ENCODE results near the gene DBNL.

The DBNL gene

DNA sequence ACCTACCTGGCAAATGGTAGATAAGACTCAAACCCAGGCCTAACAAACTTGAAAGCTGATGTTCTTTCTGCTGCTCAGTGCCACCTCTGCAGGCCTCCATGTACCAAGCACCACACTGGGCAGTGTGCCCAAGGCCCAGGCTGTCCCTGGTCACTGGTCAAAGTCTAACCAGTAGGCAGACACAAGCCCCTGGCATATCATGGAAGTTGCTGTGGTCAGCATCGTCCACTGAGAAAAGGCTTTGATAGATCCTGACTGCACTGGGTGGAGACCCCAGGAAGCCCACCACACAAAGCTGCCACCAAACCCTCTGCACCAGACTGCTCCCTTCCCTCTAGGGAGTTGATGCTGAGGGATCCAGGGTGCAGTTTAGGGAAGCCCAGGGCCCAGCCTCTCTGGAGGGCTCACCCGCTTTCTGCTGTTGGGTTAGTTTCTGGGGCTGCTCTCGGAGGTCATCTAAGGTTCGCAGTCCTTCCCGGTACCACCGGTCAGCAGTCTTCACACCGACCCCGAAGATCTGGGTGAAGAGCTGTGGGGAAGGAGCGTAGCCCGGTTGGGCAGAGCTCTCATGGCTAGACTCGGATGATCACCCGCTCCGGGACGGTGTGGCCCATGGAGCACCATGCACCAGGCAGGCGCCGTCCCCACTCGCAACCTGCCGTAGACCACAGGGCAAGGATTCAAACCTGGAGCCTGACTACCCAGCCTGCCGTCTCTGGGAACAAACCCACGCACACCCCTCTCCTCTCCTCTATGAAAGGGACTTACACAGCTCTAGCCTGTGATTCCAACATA is 31.8 kb downstream of the DBNL start:
- no peak overlapping the region for H2BK5ac ChIP-seq (ENCODE audit: low read length)
- no peak overlapping the region for H3K4ac ChIP-seq (ENCODE audit: low read depth, low read length)
- no peaks in the 10 kb centered on the region for H3K79me2 ChIP-seq (ENCODE audit: control insufficient read depth, insufficient read depth, low read length)
- H3K56ac ChIP-seq (ENCODE audit: low read length) = no peak overlapping the region
- WGBS (ENCODE audit: extremely low coverage, insufficient coverage, low lambda C conversion rate) = no CpG with 5 or more reads among the region's 20 CpGs
- no peak overlapping the region for H2AK5ac ChIP-seq (ENCODE audit: low read length)
- no peak overlapping the region for H4K8ac ChIP-seq (ENCODE audit: low read depth, low read length)
- no peak overlapping the region for H3K18ac ChIP-seq (ENCODE audit: low read length)
- H3K4me1 ChIP-seq (ENCODE audit: control insufficient read depth, low read depth, low read length) = no peaks in the 10 kb centered on the region
- DNase-seq = no peak
- no peaks in the 10 kb centered on the region for H3K79me1 ChIP-seq (ENCODE audit: low read length)
- no peak overlapping the region for H3K23ac ChIP-seq (ENCODE audit: low read length)
- peaks cover 3% of the 10 kb centered on the region for H3K36me3 ChIP-seq (ENCODE audit: control insufficient read depth, insufficient read depth, low read length)
- H3K4me3 ChIP-seq (ENCODE audit: low read length) = no peak overlapping the region
- H3K27me3 ChIP-seq (ENCODE audit: insufficient read depth, low read length, poor library complexity) = no peaks in the 10 kb centered on the region
- H4K5ac ChIP-seq (ENCODE audit: low read length) = no peak overlapping the region
- no peak overlapping the region for H2BK15ac ChIP-seq (replicated peaks; ENCODE audit: low read depth)
- H3K4me2 ChIP-seq (ENCODE audit: low read length) = no peak overlapping the region
- H3K9ac ChIP-seq (ENCODE audit: low read length) = no peak overlapping the region
- no peak overlapping the region for H2BK120ac ChIP-seq (ENCODE audit: low read depth, low read length)
- H3K27ac ChIP-seq (ENCODE audit: low read depth, low read length) = no peak overlapping the region

DNA sequence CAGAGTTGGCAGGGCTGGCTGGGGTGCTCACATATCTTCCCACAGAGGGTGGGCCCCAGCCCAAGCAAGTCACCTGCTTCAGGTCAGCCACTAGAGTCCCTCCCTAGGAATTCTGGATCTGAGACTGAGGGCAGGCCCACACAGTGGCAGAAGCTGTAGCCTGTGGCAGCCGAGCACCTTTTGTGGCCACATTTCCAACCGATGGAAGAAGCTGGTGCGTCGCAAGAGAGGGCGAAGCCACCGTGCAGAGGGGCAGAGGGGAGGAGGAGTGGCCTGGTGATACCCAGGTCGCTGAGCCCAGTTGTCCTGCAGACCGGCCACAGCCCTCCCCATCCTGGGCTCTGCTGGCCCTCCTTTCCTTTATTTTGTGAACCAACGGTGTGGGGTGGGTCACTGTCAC is 32.6 kb downstream of the DBNL start:
- no peaks in the 10 kb centered on the region for H3K79me2 ChIP-seq (ENCODE audit: control insufficient read depth, insufficient read depth, low read length)
- H3K36me3 ChIP-seq (ENCODE audit: control insufficient read depth, insufficient read depth, low read length) = peaks cover 3% of the 10 kb centered on the region
- H3K4ac ChIP-seq (ENCODE audit: low read depth, low read length) = no peak overlapping the region
- H4K8ac ChIP-seq (ENCODE audit: low read depth, low read length) = no peak overlapping the region
- no peak overlapping the region for H3K23ac ChIP-seq (ENCODE audit: low read length)
- H3K9ac ChIP-seq (ENCODE audit: low read length) = no peak overlapping the region
- H3K4me1 ChIP-seq (ENCODE audit: control insufficient read depth, low read depth, low read length) = no peaks in the 10 kb centered on the region
- no CpG with 5 or more reads among the region's 9 CpGs for WGBS (ENCODE audit: extremely low coverage, insufficient coverage, low lambda C conversion rate)
- no peak overlapping the region for H3K56ac ChIP-seq (ENCODE audit: low read length)
- H3K27me3 ChIP-seq (ENCODE audit: insufficient read depth, low read length, poor library complexity) = no peaks in the 10 kb centered on the region
- no peak overlapping the region for H4K5ac ChIP-seq (ENCODE audit: low read length)
- H3K18ac ChIP-seq (ENCODE audit: low read length) = no peak overlapping the region
- H3K4me3 ChIP-seq (ENCODE audit: low read length) = no peak overlapping the region
- no peak overlapping the region for H3K27ac ChIP-seq (ENCODE audit: low read depth, low read length)
- H2BK5ac ChIP-seq (ENCODE audit: low read length) = no peak overlapping the region
- H3K79me1 ChIP-seq (ENCODE audit: low read length) = no peaks in the 10 kb centered on the region
- H2BK15ac ChIP-seq (replicated peaks; ENCODE audit: low read depth) = no peak overlapping the region
- H3K4me2 ChIP-seq (ENCODE audit: low read length) = no peak overlapping the region
- no peak overlapping the region for H2BK120ac ChIP-seq (ENCODE audit: low read depth, low read length)
- no peak for DNase-seq
- no peak overlapping the region for H2AK5ac ChIP-seq (ENCODE audit: low read length)

DNA sequence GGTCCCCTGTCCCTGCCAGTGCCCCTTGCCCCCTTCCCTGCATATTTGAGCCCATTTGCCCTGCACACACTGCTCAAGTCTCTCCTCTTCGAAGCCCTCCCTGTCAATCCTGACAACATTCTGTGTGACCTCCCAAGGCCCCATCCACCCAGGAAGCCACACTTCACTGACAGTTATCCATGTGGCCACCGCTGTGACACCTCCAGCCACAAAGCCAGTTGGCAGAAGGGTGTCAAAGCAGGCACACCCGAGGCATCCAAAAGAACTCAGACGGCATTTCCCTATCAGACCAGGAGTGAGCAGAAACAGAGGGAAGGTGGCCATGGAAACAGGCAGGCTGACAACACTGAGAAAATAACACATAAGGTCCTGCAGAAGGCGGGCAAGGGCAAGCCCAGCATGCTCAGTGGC is 33.2 kb downstream of the DBNL start:
- H3K4me2 ChIP-seq (ENCODE audit: low read length) = no peak overlapping the region
- DNase-seq = no peak
- no peak overlapping the region for H3K27ac ChIP-seq (ENCODE audit: low read depth, low read length)
- no peak overlapping the region for H3K4me3 ChIP-seq (ENCODE audit: low read length)
- no peak overlapping the region for H4K8ac ChIP-seq (ENCODE audit: low read depth, low read length)
- H2BK15ac ChIP-seq (replicated peaks; ENCODE audit: low read depth) = no peak overlapping the region
- H3K9ac ChIP-seq (ENCODE audit: low read length) = no peak overlapping the region
- H3K23ac ChIP-seq (ENCODE audit: low read length) = no peak overlapping the region
- H3K18ac ChIP-seq (ENCODE audit: low read length) = no peak overlapping the region
- no peaks in the 10 kb centered on the region for H3K27me3 ChIP-seq (ENCODE audit: insufficient read depth, low read length, poor library complexity)
- H3K36me3 ChIP-seq (ENCODE audit: control insufficient read depth, insufficient read depth, low read length) = peaks cover 3% of the 10 kb centered on the region
- H2BK120ac ChIP-seq (ENCODE audit: low read depth, low read length) = no peak overlapping the region
- no peak overlapping the region for H3K4ac ChIP-seq (ENCODE audit: low read depth, low read length)
- H4K5ac ChIP-seq (ENCODE audit: low read length) = no peak overlapping the region
- no peak overlapping the region for H2AK5ac ChIP-seq (ENCODE audit: low read length)
- no peaks in the 10 kb centered on the region for H3K4me1 ChIP-seq (ENCODE audit: control insufficient read depth, low read depth, low read length)
- no CpG with 5 or more reads among the region's 5 CpGs for WGBS (ENCODE audit: extremely low coverage, insufficient coverage, low lambda C conversion rate)
- no peak overlapping the region for H2BK5ac ChIP-seq (ENCODE audit: low read length)
- no peak overlapping the region for H3K56ac ChIP-seq (ENCODE audit: low read length)
- H3K79me1 ChIP-seq (ENCODE audit: low read length) = no peaks in the 10 kb centered on the region
- H3K79me2 ChIP-seq (ENCODE audit: control insufficient read depth, insufficient read depth, low read length) = no peaks in the 10 kb centered on the region

DNA sequence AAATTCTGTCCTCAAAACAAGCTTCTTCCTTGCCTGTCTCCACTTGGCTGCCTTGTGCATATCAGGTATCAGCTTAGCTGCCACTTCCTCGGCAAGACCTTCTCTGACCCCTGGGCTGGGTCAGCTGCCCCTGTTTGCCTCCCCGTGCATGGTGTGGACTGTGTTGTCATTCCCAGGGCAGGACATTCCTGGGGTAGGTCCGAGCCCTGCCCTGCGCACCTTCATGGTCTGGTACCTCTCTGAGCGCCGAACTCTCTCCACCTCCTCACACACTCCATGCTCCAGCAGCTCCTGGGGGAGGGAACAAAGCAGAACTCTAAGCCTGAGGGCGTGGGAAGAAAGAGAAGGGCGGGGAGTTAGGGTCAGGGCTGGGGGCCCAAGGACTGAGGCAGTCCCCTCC is 34.0 kb downstream of the DBNL start:
- no peak overlapping the region for H4K5ac ChIP-seq (ENCODE audit: low read length)
- no peak overlapping the region for H2AK5ac ChIP-seq (ENCODE audit: low read length)
- H2BK15ac ChIP-seq (replicated peaks; ENCODE audit: low read depth) = no peak overlapping the region
- H3K18ac ChIP-seq (ENCODE audit: low read length) = no peak overlapping the region
- H3K4me3 ChIP-seq (ENCODE audit: low read length) = no peak overlapping the region
- no peak overlapping the region for H3K9ac ChIP-seq (ENCODE audit: low read length)
- no peak overlapping the region for H3K4ac ChIP-seq (ENCODE audit: low read depth, low read length)
- H3K79me2 ChIP-seq (ENCODE audit: control insufficient read depth, insufficient read depth, low read length) = no peaks in the 10 kb centered on the region
- H3K23ac ChIP-seq (ENCODE audit: low read length) = no peak overlapping the region
- H4K8ac ChIP-seq (ENCODE audit: low read depth, low read length) = no peak overlapping the region
- H3K4me1 ChIP-seq (ENCODE audit: control insufficient read depth, low read depth, low read length) = no peaks in the 10 kb centered on the region
- no CpG with 5 or more reads among the region's 8 CpGs for WGBS (ENCODE audit: extremely low coverage, insufficient coverage, low lambda C conversion rate)
- DNase-seq = no peak
- no peak overlapping the region for H3K4me2 ChIP-seq (ENCODE audit: low read length)
- H3K27me3 ChIP-seq (ENCODE audit: insufficient read depth, low read length, poor library complexity) = no peaks in the 10 kb centered on the region
- H3K56ac ChIP-seq (ENCODE audit: low read length) = no peak overlapping the region
- no peak overlapping the region for H3K27ac ChIP-seq (ENCODE audit: low read depth, low read length)
- no peak overlapping the region for H2BK120ac ChIP-seq (ENCODE audit: low read depth, low read length)
- H3K36me3 ChIP-seq (ENCODE audit: control insufficient read depth, insufficient read depth, low read length) = peaks cover 3% of the 10 kb centered on the region
- no peaks in the 10 kb centered on the region for H3K79me1 ChIP-seq (ENCODE audit: low read length)
- no peak overlapping the region for H2BK5ac ChIP-seq (ENCODE audit: low read length)

DNA sequence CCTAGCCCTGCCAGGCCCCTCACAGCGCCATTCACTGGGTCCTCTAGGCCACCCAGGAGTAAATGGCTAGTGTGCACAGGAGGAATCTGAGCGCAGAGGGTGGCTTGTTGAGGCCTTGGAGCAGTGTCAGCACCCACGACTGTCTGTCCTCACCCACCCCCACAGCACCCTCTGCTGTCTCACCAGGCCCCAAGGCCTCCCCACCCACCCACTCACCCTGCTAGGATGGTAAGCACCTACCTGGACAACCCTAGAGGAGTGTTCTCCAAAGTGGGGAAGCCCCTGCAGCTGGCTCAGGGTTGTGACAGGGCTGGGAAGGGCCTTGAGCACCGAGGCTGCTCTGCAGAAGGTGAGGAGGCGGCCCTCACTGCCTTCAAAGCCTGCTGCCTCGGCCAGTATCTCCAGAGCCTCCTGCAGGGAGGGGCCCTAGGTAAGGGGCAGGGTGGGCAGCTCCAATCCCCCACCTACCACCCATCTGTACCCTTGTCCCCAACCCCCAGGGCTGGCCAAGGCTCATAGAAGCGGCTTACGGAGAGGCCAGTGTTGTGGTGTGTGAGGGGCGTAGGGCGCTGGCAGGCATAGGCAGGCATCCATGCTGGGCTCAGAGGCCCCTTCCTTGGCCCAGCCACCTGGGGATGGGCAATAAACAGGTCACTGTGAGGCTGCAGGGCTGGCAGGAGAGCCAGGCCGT is 35.0 kb downstream of the DBNL start:
- Histone ChIP-seq H3K27ac (ENCODE audit: low read depth, low read length) (no peak overlapping the region), H3K4me3 (ENCODE audit: low read length) (no peak overlapping the region), H2BK120ac (ENCODE audit: low read depth, low read length) (no peak overlapping the region), H3K27me3 (ENCODE audit: insufficient read depth, low read length, poor library complexity) (no peaks in the 10 kb centered on the region), H3K4me2 (ENCODE audit: low read length) (no peak overlapping the region), H3K23ac (ENCODE audit: low read length) (no peak overlapping the region), H3K79me2 (ENCODE audit: control insufficient read depth, insufficient read depth, low read length) (no peaks in the 10 kb centered on the region), H2AK5ac (ENCODE audit: low read length) (no peak overlapping the region), H3K9ac (ENCODE audit: low read length) (no peak overlapping the region), H2BK15ac (replicated peaks; ENCODE audit: low read depth) (no peak overlapping the region), H4K5ac (ENCODE audit: low read length) (no peak overlapping the region), H3K56ac (ENCODE audit: low read length) (no peak overlapping the region), H3K18ac (ENCODE audit: low read length) (no peak overlapping the region), H3K36me3 (ENCODE audit: control insufficient read depth, insufficient read depth, low read length) (peaks cover 3% of the 10 kb centered on the region), H3K4ac (ENCODE audit: low read depth, low read length) (no peak overlapping the region), H3K4me1 (ENCODE audit: control insufficient read depth, low read depth, low read length) (no peaks in the 10 kb centered on the region), H3K79me1 (ENCODE audit: low read length) (no peaks in the 10 kb centered on the region), H4K8ac (ENCODE audit: low read depth, low read length) (no peak overlapping the region), H2BK5ac (ENCODE audit: low read length) (no peak overlapping the region)
- WGBS (ENCODE audit: extremely low coverage, insufficient coverage, low lambda C conversion rate) = no CpG with 5 or more reads among the region's 11 CpGs
- no peak for DNase-seq
